Activated CD8-positive, alpha-beta T cell treated with anti-CD3 and anti-CD28 coated beads for 36 hours (primary cell): Measurements from ENCODE around the gene SLC26A4. TPM values are rescaled to one million over a fixed set of nuclear protein-coding genes. Genes with fewer than 3 reads are reported as not detected.

ENCODE experiments used
- ATAC-seq: fragments of 200-7000 bp; cut with Tn5 transposase; one replicate; pipeline ENCODE4 v1.10.0; 2021; ENCODE audit warnings: mild to moderate bottlenecking, moderate library complexity
- CTCF ChIA-PET: fragments of 350-600 bp; sonication (Branson Sonifier 250); formaldehyde crosslinking; loops from one replicate; lab custom pipeline; 2021; ENCODE audit warnings: antibody characterized with exemption; lab: Charles Lee
- POLR2A ChIA-PET: fragments of 350-600 bp; sonication (Branson Sonifier 250); formaldehyde crosslinking; loops from one replicate; lab custom pipeline; 2021; ENCODE audit warnings: antibody characterized with exemption; lab: Charles Lee
- DNase-seq: peaks from one replicate; pipeline ENCODE4 v3.0.0-alpha.2; 2020
- H3K27ac Mint-ChIP-seq: one replicate; pipeline ENCODE4 v1.8.0; 2021; ENCODE audit warnings: mild to moderate bottlenecking, mixed read lengths
- H3K27me3 Mint-ChIP-seq: one replicate; pipeline ENCODE4 v1.8.0; 2021; ENCODE audit warnings: mixed read lengths
- H3K36me3 Mint-ChIP-seq: one replicate; pipeline ENCODE4 v1.8.0; 2021; ENCODE audit warnings: low read depth, mixed read lengths
- H3K4me1 Mint-ChIP-seq: one replicate; pipeline ENCODE4 v1.8.0; 2021; ENCODE audit warnings: low read depth, mixed read lengths
- H3K4me3 Mint-ChIP-seq: one replicate; pipeline ENCODE4 v1.8.0; 2021; ENCODE audit warnings: mild to moderate bottlenecking, moderate library complexity, mixed read lengths
- H3K9me3 Mint-ChIP-seq: one replicate; pipeline ENCODE4 v1.8.0; 2021; ENCODE audit warnings: mixed read lengths
- CTCF ChIP-seq: fragments of 200-600 bp; IDR thresholded peaks from one replicate; pipeline ENCODE4 v1.8.0; 2022; ENCODE audit warnings: antibody characterized with exemption, mild to moderate bottlenecking
- intact Hi-C: fragments of 100-400 bp; cut with micrococcal nuclease; formaldehyde crosslinking; loops from one replicate; pipeline ENCODE4 v1.10.0; 2022
- total RNA-seq, 2 experiments: library from RNA; stranded (reverse); gene quantifications; one replicate each; pipeline ENCODE4 v1.2.3, GENCODE V29; 2021

The SLC26A4 gene
- total RNA-seq, 2 experiments from 2014 or later: 1.0 to 2.0 TPM

DNA sequence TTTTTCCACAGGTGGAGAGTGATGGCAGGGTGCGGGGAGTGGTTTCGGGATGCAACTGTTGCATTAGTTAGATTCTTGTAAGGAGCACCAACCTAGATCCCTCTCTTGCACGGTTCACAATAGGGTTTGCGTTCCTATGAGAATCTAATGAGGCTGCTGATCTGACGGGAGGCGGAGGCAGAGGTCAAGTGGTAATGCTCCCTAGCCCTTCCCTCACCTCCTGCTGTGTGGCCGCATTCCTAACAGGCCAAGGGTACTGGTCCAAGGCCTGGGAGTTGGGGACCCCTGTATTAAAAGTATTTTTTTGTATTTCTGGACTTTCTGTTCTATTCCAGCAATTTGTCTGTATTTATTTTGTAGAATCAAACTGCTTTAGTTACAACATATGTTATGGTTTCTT is 90.5 kb downstream of the SLC26A4 start:
- peaks cover 28% of the 10 kb centered on the region for H3K4me1 Mint-ChIP-seq
- CTCF ChIA-PET: no interaction called here
- TF ChIP-seq CTCF: no peak
- intact Hi-C loops: no loop called here
- H3K9me3 Mint-ChIP-seq: no peaks in the 10 kb centered on the region
- POLR2A ChIA-PET: no interaction called here
- H3K4me3 Mint-ChIP-seq: no peak overlapping the region
- no peak for DNase-seq
- H3K27ac Mint-ChIP-seq: no peak overlapping the region
- ATAC-seq: no peak
- H3K27me3 Mint-ChIP-seq: no peaks in the 10 kb centered on the region
- H3K36me3 Mint-ChIP-seq: peaks cover 30% of the 10 kb centered on the region

- H3K27ac Mint-ChIP-seq: peak overlapping the region; percentile 20
- H3K9me3 Mint-ChIP-seq: no peaks in the 10 kb centered on the region
- DNase-seq (no peak), ATAC-seq (no peak)
- ChIA-PET POLR2A (no interaction called here), CTCF (interaction anchor here (1.6 kb wide), 1 partner anchor 18 kb away, joined by 4 read pairs; no protein-coding TSS in a partner anchor)
- H3K4me3 Mint-ChIP-seq: no peak overlapping the region
- H3K36me3 Mint-ChIP-seq: peaks cover 46% of the 10 kb centered on the region
- no peak for TF ChIP-seq CTCF
- H3K27me3 Mint-ChIP-seq: no peaks in the 10 kb centered on the region
- intact Hi-C loops: loop anchor here (5.0 kb wide), 1 partner anchor 63 kb away; no protein-coding TSS in a partner anchor
- peaks cover 10% of the 10 kb centered on the region for H3K4me1 Mint-ChIP-seq
These were observed 94.0 kb downstream of the SLC26A4 start for GRCh38 chr7:107754642-107755041.

GRCh38 chr7:107758667-107759066 is 98.0 kb downstream of the SLC26A4 start:
- H3K27ac Mint-ChIP-seq: no peak overlapping the region
- peak; percentile 3 for DNase-seq
- no peak for TF ChIP-seq CTCF
- POLR2A ChIA-PET: no interaction called here
- ATAC-seq: peak; percentile 34
- intact Hi-C loops: loop anchor here (5.0 kb wide), 1 partner anchor 59 kb away; no protein-coding TSS in a partner anchor
- H3K36me3 Mint-ChIP-seq: peaks cover 30% of the 10 kb centered on the region
- CTCF ChIA-PET: interaction anchor here (0.9 kb wide), 1 partner anchor 116 kb away, joined by 4 read pairs; no protein-coding TSS in a partner anchor
- no peaks in the 10 kb centered on the region for H3K9me3 Mint-ChIP-seq
- peaks cover 3% of the 10 kb centered on the region for H3K4me1 Mint-ChIP-seq
- no peak overlapping the region for H3K4me3 Mint-ChIP-seq
- no peaks in the 10 kb centered on the region for H3K27me3 Mint-ChIP-seq

GRCh38 chr7:107767391-107767790 is 106.8 kb downstream of the SLC26A4 start:
- DNase-seq (no peak), ATAC-seq (no peak)
- peaks cover 18% of the 10 kb centered on the region for H3K4me1 Mint-ChIP-seq
- ChIA-PET POLR2A (no interaction called here), CTCF (interaction anchor here (0.8 kb wide), 1 partner anchor 107 kb away, joined by 4 read pairs; no protein-coding TSS in a partner anchor)
- intact Hi-C loops: no loop called here
- H3K36me3 Mint-ChIP-seq: no peaks in the 10 kb centered on the region
- H3K4me3 Mint-ChIP-seq: no peak overlapping the region
- TF ChIP-seq CTCF: no peak
- no peaks in the 10 kb centered on the region for H3K27me3 Mint-ChIP-seq
- H3K27ac Mint-ChIP-seq: no peak overlapping the region
- H3K9me3 Mint-ChIP-seq: no peaks in the 10 kb centered on the region

Other genes with a start within 250 kb of the SLC26A4 start
- not detected for gene GPR22, start 190.8 kb upstream of the SLC26A4 start, total RNA-seq
- 10 to 100 TPM; 37.6 to 40.3 TPM for gene COG5, start 96.9 kb upstream of the SLC26A4 start, total RNA-seq
- 10 to 100 TPM; 17.4 to 17.9 TPM for gene DUS4L, start 96.9 kb upstream of the SLC26A4 start, total RNA-seq
- gene BCAP29, start 80.6 kb upstream of the SLC26A4 start, total RNA-seq: 10 to 100 TPM; 24.0 to 27.7 TPM
- gene CBLL1, start 83.3 kb downstream of the SLC26A4 start, total RNA-seq: 10 to 100 TPM; 31.7 to 38.2 TPM
- not detected for gene SLC26A3, start 142.4 kb downstream of the SLC26A4 start, total RNA-seq
- gene DLD, start 230.4 kb downstream of the SLC26A4 start, total RNA-seq: 100 to 1,000 TPM in 1 of 2 experiments, 10 to 100 TPM in 1; 99.8 to 102 TPM